ENCODE results near the gene ZDHHC13.
"Not testable (repeated sequence)": the region's sequence is repeated elsewhere in the genome, so short reads cannot be mapped to it uniquely, and the experiment has no call there.

ZDHHC13 gene

DNA sequence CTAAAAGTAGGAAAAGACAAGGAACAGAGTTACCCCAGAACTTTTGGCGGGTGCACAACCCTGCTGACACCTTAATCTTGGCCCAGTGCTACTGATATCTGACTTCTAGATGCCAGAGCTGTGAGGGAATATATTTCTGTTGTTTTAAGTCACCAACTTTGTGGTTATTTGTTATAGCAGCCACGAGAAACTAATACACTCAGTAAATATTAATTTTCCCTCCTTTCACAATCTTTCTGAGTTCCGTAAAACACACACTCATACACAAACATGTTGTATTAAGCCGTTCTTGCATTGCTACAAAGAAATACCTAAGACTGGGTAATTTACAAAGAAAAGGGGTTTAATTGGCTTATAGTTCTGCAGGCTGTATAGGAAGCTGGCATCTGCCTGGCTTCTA, 16.1 kb upstream of the ZDHHC13 start:
- DNase-seq: no peak

DNA sequence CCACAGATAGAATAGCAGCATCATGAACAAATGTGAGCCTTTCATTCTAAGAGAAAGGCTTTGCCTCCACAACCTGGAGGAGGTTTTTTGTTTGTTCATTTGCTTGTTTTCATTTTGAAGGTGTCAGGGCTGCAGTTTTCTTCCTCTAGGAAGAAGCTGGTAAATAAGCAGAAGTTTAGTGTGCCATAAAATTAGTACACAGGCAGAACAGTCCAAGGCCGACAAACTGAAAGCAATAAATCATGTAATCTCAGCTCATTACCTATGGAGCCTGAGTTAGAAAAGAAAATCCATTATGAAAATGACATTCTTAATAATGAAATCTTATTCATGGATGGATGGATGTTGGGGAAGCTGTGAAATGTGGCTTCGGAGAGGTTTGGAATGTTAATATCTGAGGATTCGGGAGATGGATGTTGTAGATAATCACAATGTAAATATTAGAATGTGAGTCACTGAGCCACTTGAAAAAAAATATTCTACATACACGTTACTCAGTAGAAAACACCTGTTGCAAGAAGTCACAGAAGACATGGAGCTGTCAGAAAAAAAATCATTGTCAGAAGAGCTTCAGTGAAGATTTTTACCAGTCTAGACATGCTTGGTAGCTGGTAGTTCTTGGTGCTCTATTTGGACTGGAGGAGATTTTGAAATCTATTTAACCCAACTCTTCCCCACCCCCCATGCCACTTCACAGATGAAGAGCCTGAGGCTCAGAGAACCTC, 15.0 kb upstream of the ZDHHC13 start:
- DNase-seq: peak; percentile 76

DNA sequence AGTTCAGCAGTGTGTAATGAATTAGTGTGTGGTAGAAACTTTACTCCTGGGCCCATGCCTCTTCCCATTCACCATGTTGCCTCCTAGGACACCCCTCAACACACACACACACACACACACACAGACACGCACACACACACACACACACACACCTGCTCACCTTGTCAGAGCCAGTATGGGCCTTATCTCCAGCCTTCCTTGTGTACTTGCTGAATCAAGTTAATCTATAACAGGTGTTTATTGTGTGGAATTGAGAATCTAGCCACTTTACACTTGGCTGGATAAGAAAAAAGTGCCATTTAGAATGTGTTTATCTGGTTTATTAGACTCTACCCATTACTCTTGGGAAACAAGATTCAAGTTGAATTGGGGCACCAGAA, 14.5 kb upstream of the ZDHHC13 start:
- no peak for DNase-seq

DNA sequence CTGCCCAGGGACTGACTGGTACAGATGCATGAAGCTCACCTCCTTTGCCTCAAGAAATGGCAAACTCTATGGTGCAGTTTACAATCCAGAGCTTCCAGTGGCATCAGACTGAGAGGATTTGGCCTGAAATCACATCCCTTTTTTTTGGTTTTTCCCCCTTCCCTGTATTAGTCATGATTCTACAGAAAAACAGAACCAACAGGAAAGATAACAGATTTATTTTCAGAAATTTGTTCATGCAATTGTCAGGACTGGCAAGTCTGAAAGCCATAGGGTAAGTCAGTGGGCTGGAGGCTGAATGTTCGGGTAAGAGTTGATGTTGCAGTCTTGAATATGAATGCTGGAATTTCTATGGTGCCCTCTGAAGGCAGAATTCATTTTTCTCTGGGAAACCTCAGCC, 12.0 kb upstream of the ZDHHC13 start:
- no peak for DNase-seq

DNA sequence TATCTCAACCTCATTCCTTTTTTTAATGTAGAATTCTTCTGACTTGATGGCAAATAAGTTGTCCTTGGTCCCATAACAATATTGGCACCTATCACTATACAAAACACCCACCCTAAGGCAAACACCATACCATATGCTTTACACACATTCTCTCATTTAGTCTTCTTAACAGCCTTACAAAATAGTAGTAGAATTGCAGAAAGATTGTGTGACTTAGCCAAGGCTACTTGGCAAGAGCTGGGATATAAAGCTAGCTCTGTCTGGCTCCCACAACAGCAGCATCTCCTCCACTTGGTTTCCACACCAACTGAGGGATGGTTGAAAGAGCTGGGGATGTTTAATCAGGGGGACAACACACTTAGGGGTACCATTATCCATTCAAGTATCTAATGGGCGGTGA, 9.8 kb upstream of the ZDHHC13 start:
- no peak for DNase-seq

GRCh38 chr11:19110295-19110694, 6.7 kb upstream of the ZDHHC13 start:
- peak; percentile 87 for DNase-seq

DNA sequence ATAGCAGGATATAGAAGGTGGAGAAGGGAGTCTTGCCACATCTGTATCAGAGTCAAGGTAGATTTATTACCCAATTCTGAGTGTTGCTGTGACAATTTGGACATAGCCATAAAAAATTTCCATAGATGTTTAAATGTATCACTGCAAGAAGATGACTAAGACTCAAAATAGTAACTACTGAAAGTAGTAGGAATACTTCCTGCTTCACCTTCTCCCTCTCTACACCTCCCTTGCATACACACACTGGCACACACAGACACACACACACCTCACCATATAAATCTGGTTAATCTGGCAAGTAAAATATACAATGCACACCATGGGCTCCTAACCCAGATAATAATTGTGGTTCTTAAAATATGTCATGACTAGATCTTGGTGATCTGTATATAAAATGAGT, 5.2 kb upstream of the ZDHHC13 start:
- DNase-seq: no peak

- no peak for DNase-seq
Observed at GRCh38 chr11:19116276-19116970, 545 bp upstream of the ZDHHC13 start.

DNA sequence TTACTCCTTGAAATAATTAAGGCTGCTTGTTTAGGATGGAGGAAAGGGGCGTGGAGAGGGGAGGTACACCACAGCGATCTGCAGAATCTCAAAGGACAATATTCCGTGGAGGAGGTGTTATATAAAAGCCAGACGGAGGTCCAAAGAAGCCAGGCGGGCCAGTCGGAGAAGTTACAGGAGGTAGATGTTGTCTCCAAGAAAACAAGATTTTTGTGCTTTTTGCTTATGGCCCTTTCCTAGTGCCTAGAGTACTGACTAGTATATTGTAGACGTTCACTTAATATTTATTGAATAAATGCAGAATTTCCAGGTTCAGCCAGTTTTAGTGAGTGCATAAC, 761 bp downstream of the ZDHHC13 start:
- no peak for DNase-seq

DNA sequence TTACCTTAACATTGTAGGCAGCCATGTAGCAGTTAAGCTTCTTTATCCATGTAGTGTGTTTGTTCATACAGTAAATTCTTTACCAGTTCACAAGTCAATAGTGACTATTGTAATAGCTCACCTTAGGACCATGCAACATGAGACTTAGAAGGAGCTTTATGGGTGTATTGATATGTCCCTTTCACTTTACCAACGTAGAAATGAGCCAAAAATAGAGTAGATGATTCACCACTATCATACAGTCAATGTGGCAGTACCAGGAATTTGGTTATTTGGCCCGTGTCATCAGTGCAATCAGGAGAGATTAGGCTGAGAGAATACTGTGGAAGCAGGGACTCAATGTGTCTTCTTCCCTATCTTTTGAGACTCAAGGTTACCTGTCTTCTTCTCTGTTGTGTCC, 4.7 kb downstream of the ZDHHC13 start:
- no peak for DNase-seq

DNA sequence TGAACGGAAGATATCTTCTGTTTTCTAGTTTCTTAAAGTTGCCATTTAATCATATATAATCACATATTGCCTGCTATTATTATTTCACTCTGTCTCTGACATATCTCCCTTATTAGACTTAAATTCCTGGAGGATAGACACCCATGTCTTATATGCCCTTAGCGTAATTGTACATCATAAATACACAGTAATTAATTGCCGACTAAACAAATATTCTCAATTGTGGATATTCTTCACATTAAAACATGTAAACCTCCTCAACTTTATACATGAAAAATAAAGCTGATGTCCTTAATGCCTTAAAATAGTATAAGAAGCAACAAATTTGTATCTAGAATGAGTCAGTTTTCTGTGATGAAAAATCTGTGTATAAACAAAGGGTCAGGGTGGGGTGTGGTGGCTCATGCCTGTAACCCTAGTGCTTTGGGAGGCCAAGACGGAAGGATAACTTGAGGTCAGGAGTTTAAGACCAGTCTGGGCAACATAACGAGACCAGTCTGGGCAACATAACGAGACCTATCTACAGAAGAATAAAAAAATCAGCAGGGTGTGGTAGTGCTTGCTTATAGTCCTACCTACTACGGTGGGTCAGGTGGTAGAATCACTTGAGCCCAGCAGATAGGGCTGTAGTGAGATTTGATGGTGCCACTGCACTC, 6.1 kb downstream of the ZDHHC13 start:
- no peak for DNase-seq

DNA sequence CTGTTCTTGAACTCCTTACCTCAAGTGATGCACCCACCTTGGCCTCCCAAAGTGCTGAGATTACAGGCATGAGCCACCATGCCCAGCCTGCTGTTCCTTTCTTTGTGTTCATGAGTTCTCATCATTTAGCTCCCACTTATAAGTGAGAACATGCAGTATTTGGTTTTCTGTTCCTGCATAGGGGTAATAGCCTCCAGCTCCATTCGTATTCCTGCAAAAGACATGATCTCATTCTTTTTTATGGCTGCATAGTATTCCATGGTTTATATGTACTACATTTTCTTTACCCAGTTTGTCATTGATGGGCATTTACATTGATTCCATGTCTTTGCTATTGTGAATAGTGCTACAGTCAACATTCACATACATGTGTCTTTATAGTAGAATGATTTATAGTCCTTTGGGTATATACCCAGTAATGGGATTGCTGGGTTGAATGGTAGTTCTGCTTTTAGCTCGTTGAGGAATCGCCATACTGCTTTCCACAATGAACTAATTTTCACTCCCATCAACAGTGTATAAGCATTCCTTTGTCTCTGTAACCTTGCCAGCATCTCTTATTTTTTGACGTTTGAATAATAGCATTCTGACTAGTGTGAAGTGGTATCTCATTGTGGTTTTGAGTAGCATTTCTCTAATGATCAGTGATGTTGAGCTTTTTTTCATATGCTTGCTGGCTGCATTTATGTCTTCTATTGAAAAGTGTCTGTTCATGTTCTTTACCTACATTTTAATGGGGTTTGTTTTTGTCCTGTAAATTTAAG, 9.8 kb downstream of the ZDHHC13 start:
- not testable (repeated sequence) for DNase-seq

- no peak for DNase-seq
Observed at GRCh38 chr11:19134004-19134403, 17.0 kb downstream of the ZDHHC13 start.

DNA sequence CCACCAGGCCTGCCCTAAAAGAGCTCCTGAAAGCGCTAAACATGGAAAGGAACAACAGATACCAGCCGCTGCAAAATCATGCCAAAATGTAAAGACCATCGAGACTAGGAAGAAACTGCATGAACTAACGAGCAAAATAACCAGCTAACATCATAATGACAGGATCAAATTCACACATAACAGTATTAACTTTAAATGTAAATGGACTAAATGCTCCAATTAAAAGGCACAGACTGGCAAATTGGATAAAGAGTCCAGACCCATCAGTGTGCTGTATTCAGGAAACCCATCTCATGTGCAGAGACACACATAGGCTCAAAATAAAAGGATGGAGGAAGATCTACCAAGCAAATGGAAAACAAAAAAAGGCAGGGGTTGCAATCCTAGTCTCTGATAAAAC, 19.9 kb downstream of the ZDHHC13 start:
- not testable (repeated sequence) for DNase-seq

DNA sequence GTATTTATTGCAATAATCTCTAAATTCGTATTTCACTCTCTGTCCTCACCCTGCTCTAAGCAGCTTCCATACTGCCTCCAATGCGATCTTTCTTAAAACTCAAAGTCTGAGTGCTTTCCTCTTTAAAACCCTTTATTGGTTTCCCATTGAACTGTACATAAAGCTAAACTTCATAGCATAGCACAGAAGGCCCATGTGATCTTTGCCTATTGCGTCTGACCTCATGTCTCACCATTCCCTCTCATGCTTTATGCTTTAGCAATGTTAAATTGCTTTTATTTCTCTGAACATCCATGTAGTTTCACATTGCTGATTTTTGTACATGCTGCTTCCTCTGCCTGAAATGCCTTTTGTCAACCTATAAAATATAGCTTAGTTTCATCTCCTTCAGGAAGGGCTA, 28.4 kb downstream of the ZDHHC13 start:
- DNase-seq: no peak

- DNase-seq: no peak
Observed at GRCh38 chr11:19156892-19157291, 39.9 kb downstream of the ZDHHC13 start.

- DNase-seq: no peak
Observed at GRCh38 chr11:19160847-19161246, 43.9 kb downstream of the ZDHHC13 start.

- no peak for DNase-seq
Observed at GRCh38 chr11:19161651-19162050, 44.7 kb downstream of the ZDHHC13 start.

- no peak for DNase-seq
Observed at GRCh38 chr11:19162951-19163505, 46.1 kb downstream of the ZDHHC13 start.

DNA sequence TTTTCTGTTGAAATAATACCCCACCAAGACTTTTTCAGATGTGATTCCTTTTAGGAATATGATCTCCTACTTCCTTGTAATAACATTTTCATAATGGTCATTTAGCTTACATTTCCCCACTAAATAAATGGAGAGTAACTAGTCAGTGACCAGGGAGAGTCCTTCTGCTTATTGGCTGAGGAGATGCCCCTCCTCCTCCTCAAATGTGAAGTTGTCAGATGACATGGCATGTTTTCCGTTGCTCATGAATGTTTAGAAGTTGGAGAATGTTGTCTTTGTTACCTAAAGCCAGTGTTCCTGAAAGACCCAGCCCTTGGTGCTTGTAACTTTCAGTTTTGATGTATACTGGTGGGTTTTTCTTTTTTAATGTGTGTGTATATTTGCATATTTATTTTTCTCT, 46.6 kb downstream of the ZDHHC13 start:
- DNase-seq: no peak

GRCh38 chr11:19164230-19164855, 47.4 kb downstream of the ZDHHC13 start:
- DNase-seq: peak; percentile 68

GRCh38 chr11:19164881-19165280, 47.9 kb downstream of the ZDHHC13 start:
- no peak for DNase-seq

DNA sequence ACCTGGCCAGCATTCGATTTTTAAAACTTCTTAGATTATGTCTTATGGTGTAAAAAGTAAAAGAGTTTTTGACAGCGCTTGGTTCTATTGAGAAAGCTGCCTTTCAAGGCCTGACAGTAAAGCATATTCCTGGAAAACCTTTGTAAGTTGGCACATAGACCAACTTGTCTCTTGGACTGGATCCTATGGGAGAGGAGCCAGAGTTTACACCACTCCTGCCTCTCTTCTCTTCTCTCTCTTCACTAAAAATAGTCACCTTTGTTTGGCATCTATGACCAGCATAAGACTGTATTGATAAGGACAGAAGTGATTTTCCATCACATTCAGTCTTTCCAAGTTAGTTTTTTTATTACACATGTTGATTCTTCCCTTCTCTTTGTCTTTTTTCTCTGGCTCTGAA, 51.1 kb downstream of the ZDHHC13 start:
- no peak for DNase-seq
